ACC112 (cell line): ENCODE results near the gene PRR15L.
"Not testable (repeated sequence)": the region's sequence is repeated elsewhere in the genome, so short reads cannot be mapped to it uniquely, and the experiment has no call there.

ENCODE experiments used
- H2AFZ ChIP-seq: fragments of 200-600 bp; sonication (generic); one replicate; pipeline ENCODE4 v1.6.0; 2017; ENCODE audit warnings: antibody characterized with exemption, low read length; ENCODE audit not compliant: unreplicated experiment
- H3K27ac ChIP-seq: fragments of 200-600 bp; sonication (generic); 2 replicates; pipeline ENCODE4 v1.5.1; 2014; ENCODE audit warnings: low read depth, mild to moderate bottlenecking, antibody characterized with exemption, low read length, moderate library complexity
- H3K27me3 ChIP-seq: fragments of 200-600 bp; sonication (generic); 2 replicates; pipeline ENCODE4 v1.6.1; 2014; ENCODE audit warnings: mild to moderate bottlenecking, antibody characterized with exemption, low read length, moderate library complexity, mixed read lengths; ENCODE audit not compliant: insufficient read depth
- H3K36me3 ChIP-seq: fragments of 200-600 bp; sonication (generic); 2 replicates; pipeline ENCODE4 v1.6.1; 2016; ENCODE audit warnings: mild to moderate bottlenecking, antibody characterized with exemption, low read length, moderate library complexity, mixed read lengths; ENCODE audit not compliant: insufficient read depth
- H3K4me1 ChIP-seq: fragments of 200-600 bp; sonication (generic); one replicate; pipeline ENCODE4 v1.6.1; 2016; ENCODE audit warnings: low read length, mixed read lengths; ENCODE audit not compliant: insufficient read depth, unreplicated experiment, control insufficient read depth
- H3K4me3 ChIP-seq: fragments of 200-600 bp; sonication (generic); 2 replicates; pipeline ENCODE4 v1.5.1; 2014; ENCODE audit warnings: mild to moderate bottlenecking, low read depth, low read length
- H3K79me2 ChIP-seq: fragments of 200-600 bp; sonication (generic); one replicate; pipeline ENCODE4 v1.6.0; 2016; ENCODE audit warnings: low read length; ENCODE audit not compliant: control insufficient read depth, unreplicated experiment, insufficient read depth

PRR15L gene

GRCh38 chr17:47997586-47997985 is 39.9 kb upstream of the PRR15L start:
- no peaks in the 10 kb centered on the region for H3K36me3 ChIP-seq
- no peak overlapping the region for H3K27ac ChIP-seq
- H2AFZ ChIP-seq, result no peak overlapping the region
- no peaks in the 10 kb centered on the region for H3K79me2 ChIP-seq
- H3K27me3 ChIP-seq, result no peaks in the 10 kb centered on the region
- no peak overlapping the region for H3K4me3 ChIP-seq
- peaks cover 5% of the 10 kb centered on the region for H3K4me1 ChIP-seq

GRCh38 chr17:47996201-47996600 is 38.5 kb upstream of the PRR15L start:
- Histone ChIP-seq H3K4me3 (no peak overlapping the region), H3K27me3 (no peaks in the 10 kb centered on the region), H3K36me3 (no peaks in the 10 kb centered on the region), H3K79me2 (no peaks in the 10 kb centered on the region), H3K27ac (no peak overlapping the region), H2AFZ (no peak overlapping the region), H3K4me1 (no peaks in the 10 kb centered on the region)

- H3K4me1 ChIP-seq, result no peaks in the 10 kb centered on the region
- no peaks in the 10 kb centered on the region for H3K27me3 ChIP-seq
- no peak overlapping the region for H2AFZ ChIP-seq
- no peaks in the 10 kb centered on the region for H3K79me2 ChIP-seq
- no peaks in the 10 kb centered on the region for H3K36me3 ChIP-seq
- H3K27ac ChIP-seq, result no peak overlapping the region
- no peak overlapping the region for H3K4me3 ChIP-seq
Measured at GRCh38 chr17:47995241-47995935, 37.7 kb upstream of the PRR15L start.

GRCh38 chr17:47994724-47995123 is 37.0 kb upstream of the PRR15L start:
- H3K27me3 ChIP-seq, result no peaks in the 10 kb centered on the region
- no peak overlapping the region for H3K27ac ChIP-seq
- H3K79me2 ChIP-seq, result no peaks in the 10 kb centered on the region
- no peaks in the 10 kb centered on the region for H3K36me3 ChIP-seq
- H3K4me3 ChIP-seq, result no peak overlapping the region
- no peaks in the 10 kb centered on the region for H3K4me1 ChIP-seq
- H2AFZ ChIP-seq, result no peak overlapping the region

GRCh38 chr17:47993964-47994363 is 36.3 kb upstream of the PRR15L start:
- no peaks in the 10 kb centered on the region for H3K79me2 ChIP-seq
- no peaks in the 10 kb centered on the region for H3K4me1 ChIP-seq
- no peaks in the 10 kb centered on the region for H3K27me3 ChIP-seq
- no peak overlapping the region for H3K4me3 ChIP-seq
- H3K36me3 ChIP-seq, result no peaks in the 10 kb centered on the region
- no peak overlapping the region for H3K27ac ChIP-seq
- no peak overlapping the region for H2AFZ ChIP-seq

- Histone ChIP-seq H3K4me1 (no peaks in the 10 kb centered on the region), H3K36me3 (no peaks in the 10 kb centered on the region), H3K27me3 (no peaks in the 10 kb centered on the region), H3K4me3 (no peak overlapping the region), H3K79me2 (no peaks in the 10 kb centered on the region), H2AFZ (no peak overlapping the region), H3K27ac (no peak overlapping the region)
Measured at GRCh38 chr17:47993031-47993564, 35.4 kb upstream of the PRR15L start.

GRCh38 chr17:47992216-47992615 is 34.5 kb upstream of the PRR15L start:
- H3K79me2 ChIP-seq, result no peaks in the 10 kb centered on the region
- no peak overlapping the region for H2AFZ ChIP-seq
- no peaks in the 10 kb centered on the region for H3K4me1 ChIP-seq
- no peaks in the 10 kb centered on the region for H3K36me3 ChIP-seq
- no peak overlapping the region for H3K27ac ChIP-seq
- no peaks in the 10 kb centered on the region for H3K27me3 ChIP-seq
- no peak overlapping the region for H3K4me3 ChIP-seq

GRCh38 chr17:47990962-47991731 is 33.5 kb upstream of the PRR15L start:
- Histone ChIP-seq H3K27ac (no peak overlapping the region), H3K36me3 (no peaks in the 10 kb centered on the region), H2AFZ (no peak overlapping the region), H3K79me2 (no peaks in the 10 kb centered on the region), H3K4me3 (no peak overlapping the region), H3K4me1 (no peaks in the 10 kb centered on the region), H3K27me3 (no peaks in the 10 kb centered on the region)

GRCh38 chr17:47989700-47990099 is 32.0 kb upstream of the PRR15L start:
- Histone ChIP-seq H3K79me2 (no peaks in the 10 kb centered on the region), H3K36me3 (no peaks in the 10 kb centered on the region)

GRCh38 chr17:47989159-47989558 is 31.5 kb upstream of the PRR15L start:
- no peaks in the 10 kb centered on the region for H3K27me3 ChIP-seq
- H3K4me1 ChIP-seq, result no peaks in the 10 kb centered on the region
- H3K27ac ChIP-seq, result no peak overlapping the region
- no peak overlapping the region for H3K4me3 ChIP-seq
- no peaks in the 10 kb centered on the region for H3K36me3 ChIP-seq
- H2AFZ ChIP-seq, result no peak overlapping the region
- H3K79me2 ChIP-seq, result no peaks in the 10 kb centered on the region

More at GRCh38 chr17:47989700-47990099, 32.0 kb upstream of the PRR15L start:
- Histone ChIP-seq H3K27ac (no peak overlapping the region), H3K27me3 (no peaks in the 10 kb centered on the region), H3K4me1 (no peaks in the 10 kb centered on the region), H2AFZ (no peak overlapping the region), H3K4me3 (no peak overlapping the region)

GRCh38 chr17:47988445-47988844 is 30.8 kb upstream of the PRR15L start:
- H3K27ac ChIP-seq, H3K4me3 ChIP-seq, H3K79me2 ChIP-seq, H3K36me3 ChIP-seq, H3K4me1 ChIP-seq, H2AFZ ChIP-seq, H3K27me3 ChIP-seq: not testable (repeated sequence)
